Gastrocnemius medialis (tissue), 4 donors: ENCODE measurements around the gene LRIG1.

Source experiments
- POLR2A ChIP-seq, 2 donors: fragments of 450-650 bp; IDR thresholded peaks; one replicate each; pipeline ENCODE4 v1.6.1; 2017; ENCODE audit warnings: antibody characterized with exemption in 2 of 2, mild to moderate bottlenecking in 2 of 2, moderate library complexity in 2 of 2
- TF ChIP-seq, protein P1 (sequence below), 5 experiments: fragments of 450-650 bp in 3 of 5; fragments of 200-600 bp in 2 of 5; sonication (generic) in 2 of 5; IDR thresholded peaks in 4 of 5; conservative IDR thresholded peaks in 1 of 5; 1 replicate in 4 of 5; 2 replicates in 1 of 5; pipeline ENCODE4 v1.5.1; 2016 to 2019; ENCODE audit warnings: antibody characterized with exemption in 5 of 5, mild to moderate bottlenecking in 3 of 5, moderate library complexity in 3 of 5

GRCh38 chr3:66444146-66444644 lies 56.6 kb downstream of the LRIG1 start:
- TF ChIP-seq, protein P1, sequence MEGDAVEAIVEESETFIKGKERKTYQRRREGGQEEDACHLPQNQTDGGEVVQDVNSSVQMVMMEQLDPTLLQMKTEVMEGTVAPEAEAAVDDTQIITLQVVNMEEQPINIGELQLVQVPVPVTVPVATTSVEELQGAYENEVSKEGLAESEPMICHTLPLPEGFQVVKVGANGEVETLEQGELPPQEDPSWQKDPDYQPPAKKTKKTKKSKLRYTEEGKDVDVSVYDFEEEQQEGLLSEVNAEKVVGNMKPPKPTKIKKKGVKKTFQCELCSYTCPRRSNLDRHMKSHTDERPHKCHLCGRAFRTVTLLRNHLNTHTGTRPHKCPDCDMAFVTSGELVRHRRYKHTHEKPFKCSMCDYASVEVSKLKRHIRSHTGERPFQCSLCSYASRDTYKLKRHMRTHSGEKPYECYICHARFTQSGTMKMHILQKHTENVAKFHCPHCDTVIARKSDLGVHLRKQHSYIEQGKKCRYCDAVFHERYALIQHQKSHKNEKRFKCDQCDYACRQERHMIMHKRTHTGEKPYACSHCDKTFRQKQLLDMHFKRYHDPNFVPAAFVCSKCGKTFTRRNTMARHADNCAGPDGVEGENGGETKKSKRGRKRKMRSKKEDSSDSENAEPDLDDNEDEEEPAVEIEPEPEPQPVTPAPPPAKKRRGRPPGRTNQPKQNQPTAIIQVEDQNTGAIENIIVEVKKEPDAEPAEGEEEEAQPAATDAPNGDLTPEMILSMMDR (IDR thresholded peaks at IDR 0.05 in 4 of 5, conservative IDR thresholded peaks at IDR 0.05 in 1 of 5): no peak
- TF ChIP-seq POLR2A (IDR thresholded peaks at IDR 0.05): no peak
